Activated B cell treated with CpG ODN at 0.5 μM for 24 hours (primary cell): ENCODE data around the gene CCDC34. TPM values are rescaled to one million over a fixed set of nuclear protein-coding genes. Genes with fewer than 3 reads are reported as not detected.

ENCODE experiments used
- ATAC-seq: fragments of 200-7000 bp; cut with Tn5 transposase; one replicate; pipeline ENCODE4 v1.10.0; 2021; ENCODE audit warnings: low read depth, mild to moderate bottlenecking, moderate library complexity
- CTCF ChIA-PET: fragments of 350-600 bp; sonication (Branson Sonifier 250); formaldehyde crosslinking; loops from one replicate; lab custom pipeline; 2021; ENCODE audit warnings: antibody characterized with exemption; lab: Charles Lee
- POLR2A ChIA-PET: fragments of 350-600 bp; sonication (Branson Sonifier 250); formaldehyde crosslinking; loops from one replicate; lab custom pipeline; 2021; ENCODE audit warnings: antibody characterized with exemption; lab: Charles Lee
- DNase-seq: peaks from one replicate; pipeline ENCODE4 v3.0.0; 2022
- H3K27ac Mint-ChIP-seq: one replicate; pipeline ENCODE4 v1.8.0; 2020; ENCODE audit warnings: mixed read lengths
- H3K27me3 Mint-ChIP-seq: one replicate; pipeline ENCODE4 v1.8.0; 2021; ENCODE audit warnings: mixed read lengths
- H3K36me3 Mint-ChIP-seq: one replicate; pipeline ENCODE4 v1.8.0; 2021; ENCODE audit warnings: low read depth, mixed read lengths
- H3K4me1 Mint-ChIP-seq: one replicate; pipeline ENCODE4 v1.8.0; 2021; ENCODE audit warnings: mixed read lengths
- H3K4me3 Mint-ChIP-seq: one replicate; pipeline ENCODE4 v1.8.0; 2020; ENCODE audit warnings: mild to moderate bottlenecking, mixed read lengths
- H3K9me3 Mint-ChIP-seq: one replicate; pipeline ENCODE4 v1.8.0; 2020; ENCODE audit warnings: mixed read lengths
- CTCF ChIP-seq: fragments of 200-600 bp; IDR thresholded peaks from one replicate; pipeline ENCODE4 v1.8.0; 2022; ENCODE audit warnings: antibody characterized with exemption, mild to moderate bottlenecking
- intact Hi-C: fragments of 100-400 bp; cut with micrococcal nuclease; formaldehyde crosslinking; loops from one replicate; pipeline ENCODE4 v1.15.1; 2024
- total RNA-seq: library from RNA; stranded (reverse); gene quantifications from 2 replicates; pipeline ENCODE4 v1.2.3, GENCODE V29; 2022

The CCDC34 gene
- total RNA-seq, 1 donor from 2014 or later, result 3.7 TPM

GRCh38 chr11:27409742-27410141 lies 46.7 kb upstream of the CCDC34 start:
- no peak for TF ChIP-seq CTCF
- POLR2A ChIA-PET, result no interaction called here
- CTCF ChIA-PET, result no interaction called here
- Mint-ChIP-seq H3K4me1 (no peaks in the 10 kb centered on the region), H3K4me3 (no peak overlapping the region), H3K9me3 (no peaks in the 10 kb centered on the region), H3K36me3 (no peaks in the 10 kb centered on the region), H3K27me3 (no peaks in the 10 kb centered on the region), H3K27ac (no peak overlapping the region)
- intact Hi-C loops, result no loop called here
- DNase-seq (no peak), ATAC-seq (no peak)

GRCh38 chr11:27409049-27409448 lies 46.0 kb upstream of the CCDC34 start:
- Mint-ChIP-seq H3K27me3 (no peaks in the 10 kb centered on the region), H3K36me3 (no peaks in the 10 kb centered on the region), H3K27ac (no peak overlapping the region), H3K9me3 (no peaks in the 10 kb centered on the region), H3K4me3 (no peak overlapping the region), H3K4me1 (no peaks in the 10 kb centered on the region)
- POLR2A ChIA-PET, result no interaction called here
- ATAC-seq (no peak), DNase-seq (no peak)
- intact Hi-C loops, result no loop called here
- CTCF ChIA-PET, result no interaction called here
- no peak for TF ChIP-seq CTCF

GRCh38 chr11:27408246-27408800 lies 45.3 kb upstream of the CCDC34 start:
- intact Hi-C loops, result no loop called here
- no peaks in the 10 kb centered on the region for H3K4me1 Mint-ChIP-seq
- no peak for TF ChIP-seq CTCF
- no peaks in the 10 kb centered on the region for H3K9me3 Mint-ChIP-seq
- ATAC-seq, result no peak
- no peaks in the 10 kb centered on the region for H3K36me3 Mint-ChIP-seq
- DNase-seq, result no peak
- no peak overlapping the region for H3K27ac Mint-ChIP-seq
- H3K27me3 Mint-ChIP-seq, result no peaks in the 10 kb centered on the region
- POLR2A ChIA-PET, result no interaction called here
- H3K4me3 Mint-ChIP-seq, result no peak overlapping the region
- CTCF ChIA-PET, result no interaction called here

GRCh38 chr11:27406498-27407354 lies 43.7 kb upstream of the CCDC34 start:
- intact Hi-C loops, result no loop called here
- ChIA-PET CTCF (no interaction called here), POLR2A (no interaction called here)
- Mint-ChIP-seq H3K27me3 (no peaks in the 10 kb centered on the region), H3K4me1 (no peaks in the 10 kb centered on the region), H3K4me3 (no peak overlapping the region), H3K36me3 (no peaks in the 10 kb centered on the region), H3K27ac (no peak overlapping the region), H3K9me3 (no peaks in the 10 kb centered on the region)
- DNase-seq, result no peak
- ATAC-seq, result no peak
- TF ChIP-seq CTCF, result no peak

GRCh38 chr11:27405134-27405533 lies 42.1 kb upstream of the CCDC34 start:
- POLR2A ChIA-PET, result interaction anchor here (0.7 kb wide), 1 partner anchor 52 kb away, joined by 3 read pairs; no protein-coding TSS in a partner anchor
- H3K4me3 Mint-ChIP-seq, result no peak overlapping the region
- H3K9me3 Mint-ChIP-seq, result no peaks in the 10 kb centered on the region
- no peaks in the 10 kb centered on the region for H3K4me1 Mint-ChIP-seq
- H3K36me3 Mint-ChIP-seq, result no peaks in the 10 kb centered on the region
- H3K27ac Mint-ChIP-seq, result no peak overlapping the region
- CTCF ChIA-PET, result interaction anchor here (0.6 kb wide), 1 partner anchor 223 kb away, joined by 4 read pairs; no protein-coding TSS in a partner anchor
- ATAC-seq (no peak), DNase-seq (no peak)
- no peak for TF ChIP-seq CTCF
- H3K27me3 Mint-ChIP-seq, result no peaks in the 10 kb centered on the region
- intact Hi-C loops, result no loop called here
